Upper lobe of left lung (tissue), 4 donors: ENCODE data around the gene KIF1A.

Source experiments
- CTCF ChIP-seq, 6 experiments: fragments of 450-650 bp in 4 of 6; fragments of 200-600 bp in 2 of 6; sonication (generic) in 2 of 6; IDR thresholded peaks; one replicate each; pipeline ENCODE4 v1.5.1; 2016 to 2019; ENCODE audit warnings: antibody characterized with exemption in 6 of 6
- EP300 ChIP-seq, 4 donors: sonication (generic); formaldehyde crosslinking; IDR thresholded peaks; one replicate each; pipeline ENCODE4 v1.5.1; 2017; ENCODE audit warnings: antibody characterized with exemption in 4 of 4, control low read depth in 2 of 4
- POLR2A ChIP-seq, 4 donors: fragments of 450-650 bp; IDR thresholded peaks; one replicate each; pipeline ENCODE4 v1.5.1; 2016 to 2017; ENCODE audit warnings: antibody characterized with exemption in 4 of 4, mild to moderate bottlenecking in 2 of 4
- POLR2AphosphoS5 ChIP-seq, 2 donors: sonication (generic); formaldehyde crosslinking; IDR thresholded peaks; one replicate each; pipeline ENCODE4 v1.5.1; 2017; ENCODE audit warnings: antibody characterized with exemption in 2 of 2

- TF ChIP-seq POLR2A (IDR thresholded peaks at IDR 0.05) (no peak), CTCF (IDR thresholded peaks at IDR 0.05) (no peak), EP300 (IDR thresholded peaks at IDR 0.05) (no peak), POLR2AphosphoS5 (IDR thresholded peaks at IDR 0.05) (no peak)
Measured at GRCh38 chr2:240813231-240813921, 6.6 kb downstream of the KIF1A start.
